ENCODE measurements around the gene VEGFB. TPM values are rescaled to one million over a fixed set of nuclear protein-coding genes. Genes with fewer than 3 reads are reported as not detected.

VEGFB gene
- total RNA-seq, 1 experiment from 2014 or later, result 61.7 TPM

DNA sequence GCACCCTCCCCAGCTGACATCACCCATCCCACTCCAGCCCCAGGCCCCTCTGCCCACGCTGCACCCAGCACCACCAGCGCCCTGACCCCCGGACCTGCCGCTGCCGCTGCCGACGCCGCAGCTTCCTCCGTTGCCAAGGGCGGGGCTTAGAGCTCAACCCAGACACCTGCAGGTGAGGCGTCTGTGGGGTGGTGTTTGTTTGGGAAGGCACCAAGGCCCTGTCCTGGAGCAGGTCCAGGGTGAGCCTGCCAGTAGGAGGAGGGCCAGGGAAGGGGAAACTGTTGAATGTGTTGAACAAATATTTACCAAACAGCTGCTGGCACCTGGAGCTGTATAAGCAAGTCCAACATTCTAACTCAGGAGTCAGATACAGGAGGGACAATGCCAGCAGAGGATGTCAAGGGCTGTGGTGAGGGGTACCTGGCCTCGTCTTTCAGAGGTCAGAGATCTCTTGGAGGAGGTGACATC lies 3.1 kb downstream of the VEGFB start:
- H3K4me1 Mint-ChIP-seq (ENCODE audit: low read depth, unreplicated experiment), result peaks cover 8% of the 10 kb centered on the region
- CTCF ChIA-PET, result interaction anchor here (1.2 kb wide), 1 partner anchor 9 kb away, joined by 3 read pairs; the partner anchor contains the start of gene PPP1R14B

DNA sequence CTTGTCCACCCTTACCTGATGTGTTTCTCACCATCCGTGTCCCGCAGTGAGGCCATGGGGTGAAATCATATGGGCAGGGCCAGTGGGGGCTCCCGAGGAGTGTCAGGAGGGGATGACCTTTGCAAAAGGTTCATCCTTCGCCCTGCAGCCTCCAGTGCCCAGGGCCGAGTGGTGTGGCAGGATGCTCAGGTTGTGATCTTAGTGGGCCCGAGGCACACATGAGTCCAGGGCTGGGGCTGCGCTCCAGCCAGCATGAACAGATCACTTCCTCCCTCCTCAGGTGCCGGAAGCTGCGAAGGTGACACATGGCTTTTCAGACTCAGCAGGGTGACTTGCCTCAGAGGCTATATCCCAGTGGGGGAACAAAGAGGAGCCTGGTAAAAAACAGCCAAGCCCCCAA lies 3.7 kb downstream of the VEGFB start:
- ChIA-PET CTCF (interaction anchor here (0.5 to 1.2 kb wide), 2 partner anchors 9 to 63 kb away, joined by 3 read pairs; partner anchors contain the start of gene PPP1R14B), POLR2A (no interaction called here)
- H3K4me1 Mint-ChIP-seq (ENCODE audit: low read depth, unreplicated experiment), result peaks cover 8% of the 10 kb centered on the region
- no peaks in the 10 kb centered on the region for H3K9me3 Mint-ChIP-seq (ENCODE audit: unreplicated experiment)
- BruUV-seq (replicated peaks), result no TSS peak
- no peaks in the 10 kb centered on the region for H3K27me3 Mint-ChIP-seq (ENCODE audit: insufficient read depth, unreplicated experiment)
- Histone ChIP-seq H3K4me1 (peaks cover 30% of the 10 kb centered on the region), H3K36me3 (ENCODE audit: control insufficient read depth, insufficient read depth, low read length) (no peaks in the 10 kb centered on the region; the same call in 1 of the 2 replicates), H3K9me3 (no peaks in the 10 kb centered on the region), H3K4me3 (ENCODE audit: low read depth, low read length) (no peak overlapping the region), H3K27me3 (replicated peaks; ENCODE audit: control insufficient read depth, insufficient read depth, low read length) (no peaks in the 10 kb centered on the region)
- H3K4me3 Mint-ChIP-seq (ENCODE audit: unreplicated experiment), result no peak overlapping the region
- TF ChIP-seq CTCF (IDR thresholded peaks at IDR 0.05; ENCODE audit: insufficient read depth in 1 of 2, low read depth in 1 of 2, low read length in 1 of 2, severe bottlenecking in 1 of 2, unreplicated experiment in 1 of 2), result no peak
- no peak for DNase-seq
- H3K36me3 Mint-ChIP-seq (ENCODE audit: insufficient read depth, unreplicated experiment), result peaks cover 55% of the 10 kb centered on the region
- intact Hi-C loops (cut with micrococcal nuclease; ENCODE audit: unreplicated experiment), result no loop called here
- H3K27ac Mint-ChIP-seq (ENCODE audit: unreplicated experiment), result no peak overlapping the region

More for the DNA sequence above, 3.1 kb downstream of the VEGFB start:
- peaks cover 50% of the 10 kb centered on the region for H3K36me3 Mint-ChIP-seq (ENCODE audit: insufficient read depth, unreplicated experiment)
- no peaks in the 10 kb centered on the region for H3K27me3 Mint-ChIP-seq (ENCODE audit: insufficient read depth, unreplicated experiment)
- H3K4me3 ChIP-seq (ENCODE audit: low read depth, low read length), result no peak overlapping the region
- no peaks in the 10 kb centered on the region for H3K9me3 Mint-ChIP-seq (ENCODE audit: unreplicated experiment)
- TF ChIP-seq CTCF (IDR thresholded peaks at IDR 0.05; ENCODE audit: insufficient read depth in 1 of 2, low read depth in 1 of 2, low read length in 1 of 2, severe bottlenecking in 1 of 2, unreplicated experiment in 1 of 2), result no peak
- H3K27ac Mint-ChIP-seq (ENCODE audit: unreplicated experiment), result no peak overlapping the region
- intact Hi-C loops (cut with micrococcal nuclease; ENCODE audit: unreplicated experiment), result no loop called here
- no peaks in the 10 kb centered on the region; the same call in 1 of the 2 replicates for H3K36me3 ChIP-seq (ENCODE audit: control insufficient read depth, insufficient read depth, low read length)
- no peak for DNase-seq
- no peak overlapping the region for H3K4me3 Mint-ChIP-seq (ENCODE audit: unreplicated experiment)
- H3K4me1 ChIP-seq, result peaks cover 24% of the 10 kb centered on the region
- BruUV-seq (replicated peaks), result no TSS peak
- POLR2A ChIA-PET, result interaction anchor here (0.6 kb wide), 1 partner anchor 52 kb away, joined by 3 read pairs; the partner anchor contains the start of gene STIP1
- no peaks in the 10 kb centered on the region for H3K27me3 ChIP-seq (replicated peaks; ENCODE audit: control insufficient read depth, insufficient read depth, low read length)
- no peaks in the 10 kb centered on the region for H3K9me3 ChIP-seq

DNA sequence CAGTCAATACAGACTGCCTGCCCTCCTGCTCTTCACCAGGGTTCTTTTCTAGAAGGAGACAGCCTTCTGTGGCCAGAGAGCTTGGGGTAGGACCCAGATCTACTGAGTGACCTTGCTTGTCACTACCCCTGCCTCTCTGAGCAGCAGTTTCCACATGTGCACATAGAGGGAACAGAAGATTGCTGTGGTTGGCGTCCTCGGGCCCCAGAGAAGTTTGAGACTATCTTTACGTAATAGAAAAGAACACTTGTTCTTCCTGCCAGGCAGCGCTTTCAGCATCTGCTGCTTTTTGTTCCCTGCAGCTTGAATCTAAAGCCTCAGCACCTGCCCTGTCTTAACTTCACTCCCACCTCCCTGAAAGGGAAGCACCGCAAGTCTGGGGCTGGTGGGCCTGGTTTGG lies 4.6 kb downstream of the VEGFB start:
- no peak for TF ChIP-seq CTCF (IDR thresholded peaks at IDR 0.05; ENCODE audit: insufficient read depth in 1 of 2, low read depth in 1 of 2, low read length in 1 of 2, severe bottlenecking in 1 of 2, unreplicated experiment in 1 of 2)
- Mint-ChIP-seq H3K36me3 (ENCODE audit: insufficient read depth, unreplicated experiment) (peaks cover 58% of the 10 kb centered on the region), H3K9me3 (ENCODE audit: unreplicated experiment) (no peaks in the 10 kb centered on the region), H3K4me3 (ENCODE audit: unreplicated experiment) (no peak overlapping the region), H3K27me3 (ENCODE audit: insufficient read depth, unreplicated experiment) (no peaks in the 10 kb centered on the region), H3K27ac (ENCODE audit: unreplicated experiment) (no peak overlapping the region), H3K4me1 (ENCODE audit: low read depth, unreplicated experiment) (peaks cover 15% of the 10 kb centered on the region)
- Histone ChIP-seq H3K9me3 (no peaks in the 10 kb centered on the region), H3K4me1 (peaks cover 24% of the 10 kb centered on the region), H3K27me3 (replicated peaks; ENCODE audit: control insufficient read depth, insufficient read depth, low read length) (no peaks in the 10 kb centered on the region), H3K4me3 (ENCODE audit: low read depth, low read length) (no peak overlapping the region), H3K36me3 (ENCODE audit: control insufficient read depth, insufficient read depth, low read length) (peaks cover 3% of the 10 kb centered on the region; the same call in 1 of the 2 replicates)
- no peak for DNase-seq
- no TSS peak for BruUV-seq (replicated peaks)
- POLR2A ChIA-PET, result interaction anchor here (0.7 kb wide), 1 partner anchor 79 kb away, joined by 5 read pairs; the partner anchor contains the start of genes PRDX5 and TRMT112
- CTCF ChIA-PET, result interaction anchor here (0.8 kb wide), 1 partner anchor 53 kb away, joined by 3 read pairs; the partner anchor contains the start of gene STIP1
- intact Hi-C loops (cut with micrococcal nuclease; ENCODE audit: unreplicated experiment), result no loop called here
